Endothelial cell of umbilical vein (primary cell): ENCODE data around the gene HSFX1. TPM values are rescaled to one million over a fixed set of nuclear protein-coding genes. Genes with fewer than 3 reads are reported as not detected.

ENCODE experiments used
- BruUV-seq: library from RNA; stranded (reverse); fragments of 400-500 nt; replicated peaks from 2 replicates; lab custom pipeline; 2021; lab: Mats Ljungman, UMichigan
- CTCF ChIA-PET: fragments of 300-600, 350-600 bp; sonication (Branson Sonifier 250); formaldehyde crosslinking; loops from one replicate; lab custom pipeline; 2021; ENCODE audit warnings: antibody characterized with exemption, inconsistent platforms; lab: Charles Lee
- POLR2A ChIA-PET: fragments of 300-600, 350-600 bp; sonication (Branson Sonifier 250); formaldehyde crosslinking; loops from one replicate; lab custom pipeline; 2021; ENCODE audit warnings: antibody characterized with exemption, inconsistent platforms; lab: Charles Lee
- DNase-seq: peaks from one replicate; pipeline ENCODE4 v3.0.0-alpha.2; 2011; ENCODE audit warnings: low read depth, low spot score
- FAIRE-seq: peaks from 2 replicates; lab custom pipeline; 2011; peaks lifted over from hg19 to GRCh38; lab: Jason Lieb, UNC
- H2AFZ ChIP-seq: 2 replicates; pipeline ENCODE4 v1.6.0; 2012; ENCODE audit warnings: low read depth, low read length, control low read depth, inconsistent platforms
- H3K27ac ChIP-seq: 2 replicates; pipeline ENCODE4 v1.5.1; 2011; ENCODE audit warnings: low read depth, mild to moderate bottlenecking, control low read depth, low read length, moderate library complexity; ENCODE audit not compliant: insufficient read depth
- H3K27me3 ChIP-seq, 2 experiments: 2 replicates each; pipeline versions ENCODE4 v1.6.0 to v1.6.1; 2011; ENCODE audit warnings: low read length in 2 of 2, mixed read lengths in 1 of 2; ENCODE audit not compliant: control insufficient read depth in 2 of 2, insufficient read depth in 2 of 2
- H3K36me3 ChIP-seq, 2 experiments: 2 replicates in 1 of 2; 3 replicates in 1 of 2; pipeline ENCODE4 v1.5.1; 2011; ENCODE audit warnings: low read length in 2 of 2, mild to moderate bottlenecking in 1 of 2, moderate library complexity in 1 of 2; ENCODE audit not compliant: control insufficient read depth in 2 of 2, insufficient read depth in 2 of 2; ENCODE audit errors: extremely low read depth in 1 of 2
- H3K4me1 ChIP-seq: 3 replicates; pipeline ENCODE4 v1.5.1; 2011; ENCODE audit warnings: mild to moderate bottlenecking, low read length; ENCODE audit not compliant: control insufficient read depth, insufficient read depth; ENCODE audit errors: extremely low read depth
- H3K4me2 ChIP-seq: 2 replicates; pipeline ENCODE4 v1.6.1; 2011; ENCODE audit warnings: low read length, control low read depth, mixed read lengths; ENCODE audit not compliant: insufficient read depth
- H3K4me3 ChIP-seq, 3 experiments: fragments of 200-600 bp in 1 of 3; sonication (generic), shearing (Covaris generic) in 1 of 3; replicated peaks in 1 of 3; 2 replicates each; pipeline ENCODE4 v1.5.1; 2011 to 2016; ENCODE audit warnings: control low read depth in 3 of 3, low read length in 3 of 3, mild to moderate bottlenecking in 2 of 3, inconsistent platforms in 1 of 3, low read depth in 1 of 3, moderate library complexity in 1 of 3; ENCODE audit not compliant: insufficient read depth in 1 of 3
- H3K79me2 ChIP-seq: 2 replicates; pipeline ENCODE4 v1.6.0; 2012; ENCODE audit warnings: low read length, inconsistent platforms; ENCODE audit not compliant: control insufficient read depth, insufficient read depth
- H3K9ac ChIP-seq: replicated peaks from 2 replicates; pipeline ENCODE3; 2011; ENCODE audit warnings: low read length, control low read depth; ENCODE audit not compliant: insufficient read depth; ENCODE audit errors: extremely low read depth
- H3K9me1 ChIP-seq: replicated peaks from 3 replicates; pipeline ENCODE4 v1.6.0; 2011; ENCODE audit warnings: mild to moderate bottlenecking, low read length; ENCODE audit not compliant: control insufficient read depth, insufficient read depth; ENCODE audit errors: extremely low read depth
- H3K9me3 ChIP-seq: replicated peaks from 2 replicates; pipeline ENCODE4 v1.5.1; 2012; ENCODE audit warnings: low read length, inconsistent platforms; ENCODE audit not compliant: control insufficient read depth, insufficient read depth
- H4K20me1 ChIP-seq: replicated peaks from 2 replicates; pipeline ENCODE3; 2011; ENCODE audit warnings: mild to moderate bottlenecking, low read length; ENCODE audit not compliant: control insufficient read depth, insufficient read depth; ENCODE audit errors: extremely low read depth
- CTCF ChIP-seq, 2 donors: IDR thresholded peaks; 1 replicate in 1 of 2; 2 replicates in 1 of 2; pipeline ENCODE4 v1.5.1; 2011; ENCODE audit warnings: low read length in 2 of 2, mild to moderate bottlenecking in 2 of 2, moderate library complexity in 2 of 2, control low read depth in 1 of 2, inconsistent platforms in 1 of 2, low read depth in 1 of 2; ENCODE audit not compliant: insufficient read depth in 1 of 2; ENCODE audit errors: extremely low read depth in 1 of 2
- EZH2 ChIP-seq: IDR thresholded peaks from 2 replicates; pipeline ENCODE4 v1.6.1; 2012; ENCODE audit warnings: borderline replicate concordance, low read depth, mild to moderate bottlenecking, moderate library complexity, low read length, inconsistent platforms; ENCODE audit not compliant: severe bottlenecking
- FOS ChIP-seq: IDR thresholded peaks from 2 replicates; pipeline ENCODE4 v1.6.1; 2011; ENCODE audit warnings: mild to moderate bottlenecking, low read length, moderate library complexity, borderline replicate concordance; ENCODE audit not compliant: insufficient read depth
- GATA2 ChIP-seq: IDR thresholded peaks from 2 replicates; pipeline ENCODE4 v1.7.0; 2011; ENCODE audit warnings: low read depth, mild to moderate bottlenecking, moderate library complexity, mixed read lengths, low read length; ENCODE audit not compliant: insufficient read length, insufficient read depth
- JUN ChIP-seq: IDR thresholded peaks from 2 replicates; pipeline ENCODE4 v1.6.1; 2011; ENCODE audit warnings: borderline replicate concordance, low read depth; ENCODE audit not compliant: insufficient read length, insufficient read depth
- MAX ChIP-seq: IDR thresholded peaks from 2 replicates; pipeline ENCODE4 v1.6.1; 2011; ENCODE audit not compliant: insufficient read depth, insufficient read length
- MYC ChIP-seq: IDR thresholded peaks from one replicate; pipeline ENCODE4 v1.6.1; 2011; ENCODE audit warnings: mild to moderate bottlenecking, low read depth, low read length
- POLR2A ChIP-seq: IDR thresholded peaks from 2 replicates; pipeline ENCODE4 v1.6.1; 2012; ENCODE audit warnings: low read depth, mild to moderate bottlenecking, control low read depth, low read length
- POLR2AphosphoS5 ChIP-seq: IDR thresholded peaks from 2 replicates; pipeline ENCODE4 v1.6.1; 2012; ENCODE audit warnings: low read depth, mild to moderate bottlenecking, control low read depth, low read length, moderate library complexity; ENCODE audit not compliant: insufficient read depth
- dilution Hi-C: fragments of 300-500 bp; cut with MboI; formaldehyde crosslinking; loops from one replicate; pipeline ENCODE4 v1.15.0; 2019; ENCODE audit warnings: low sequenced_read_pairs; ENCODE audit not compliant: extremely low pct_ligation_motif_present
- intact Hi-C: fragments of 100-400 bp; cut with micrococcal nuclease; formaldehyde crosslinking; loops from one replicate; pipeline ENCODE4 v1.10.0; 2022
- polyA plus RNA-seq, 4 experiments: library from polyadenylated mRNA; depleted of rRNA in 3 of 4; stranded (reverse) in 3 of 4; unstranded in 1 of 4; fragments of >200 nt; gene quantifications; 2 replicates each; pipeline versions ENCODE4 v1.2.1 to v1.2.3, GENCODE V29; 2011 to 2012; ENCODE audit warnings: missing spikeins in 1 of 4
- total RNA-seq: library from RNA; stranded (reverse); gene quantifications from 2 replicates; pipeline ENCODE4 v1.2.3, GENCODE V29; 2021

The HSFX1 gene
- total and polyA plus RNA-seq, 2 donors (not counting 3 experiments of a cell fraction or from before 2014, with no cell fraction given): 0.68 to 0.88 TPM

GRCh38 chrX:149759824-149760223, 14.0 kb upstream of the HSFX1 start:
- Histone ChIP-seq H3K4me1 (no peaks in the 10 kb centered on the region), H3K27ac (no peak overlapping the region), H2AFZ (no peak overlapping the region), H3K36me3 (no peaks in the 10 kb centered on the region), H4K20me1 (no peaks in the 10 kb centered on the region), H3K27me3 (no peaks in the 10 kb centered on the region), H3K9me1 (no peaks in the 10 kb centered on the region), H3K4me3 (no peak overlapping the region), H3K9me3 (no peaks in the 10 kb centered on the region), H3K4me2 (no peak overlapping the region), H3K79me2 (no peaks in the 10 kb centered on the region), H3K9ac (no peak overlapping the region)
- dilution Hi-C loops: no loop called here
- BruUV-seq: no TSS peak
- FAIRE-seq: no peak
- intact Hi-C loops: no loop called here
- ChIA-PET CTCF (no interaction called here), POLR2A (no interaction called here)
- no peak for TF ChIP-seq POLR2A
- TF ChIP-seq MYC: no peak
- no peak for TF ChIP-seq EZH2
- TF ChIP-seq MAX: no peak
- TF ChIP-seq GATA2: no peak
- no peak for TF ChIP-seq FOS
- TF ChIP-seq POLR2AphosphoS5: no peak
- TF ChIP-seq CTCF (IDR thresholded peaks at IDR 0.05; ENCODE audit: extremely low read depth in 1 of 2, insufficient read depth in 1 of 2, low read depth in 1 of 2, low read length in 2 of 2): no peak
- no peak for TF ChIP-seq JUN
- no peak for DNase-seq
